Chondrocyte (in vitro differentiated cells): Measurements from ENCODE around the gene APH1B. TPM values are rescaled to one million over a fixed set of nuclear protein-coding genes. Genes with fewer than 3 reads are reported as not detected.
A peak's percentile ranks its signal among the peaks of the same experiment; 100 is the strongest.

Source experiments
- DNase-seq: peaks from one replicate; pipeline ENCODE4 v3.0.0; 2021; ENCODE audit warnings: mixed read lengths, low spot score
- H3K27ac Mint-ChIP-seq: one replicate; pipeline ENCODE4 v1.8.0; 2021; ENCODE audit warnings: mild to moderate bottlenecking, moderate library complexity, mixed read lengths; ENCODE audit not compliant: unreplicated experiment
- H3K27me3 Mint-ChIP-seq: 2 replicates; pipeline ENCODE4 v1.8.0; 2021; ENCODE audit warnings: low read depth, mixed read lengths
- H3K36me3 Mint-ChIP-seq: 2 replicates; pipeline ENCODE4 v1.8.0; 2021; ENCODE audit warnings: low read depth, mixed read lengths
- H3K4me1 Mint-ChIP-seq: 2 replicates; pipeline ENCODE4 v1.8.0; 2021; ENCODE audit warnings: low read depth, mild to moderate bottlenecking, mixed read lengths
- H3K4me3 Mint-ChIP-seq: one replicate; pipeline ENCODE4 v1.8.0; 2021; ENCODE audit warnings: mild to moderate bottlenecking, moderate library complexity, mixed read lengths; ENCODE audit not compliant: unreplicated experiment
- H3K9me3 Mint-ChIP-seq: 2 replicates; pipeline ENCODE4 v1.8.0; 2021; ENCODE audit warnings: low read depth, mixed read lengths
- total RNA-seq: library from RNA; stranded (reverse); gene quantifications from 3 replicates; pipeline ENCODE4 v1.2.1, GENCODE V29; 2021
- TF ChIP-seq, protein P1 (sequence below): fragments of 200-600 bp; sonication (generic); IDR thresholded peaks from 2 replicates; pipeline ENCODE4 v1.5.0; 2021; ENCODE audit warnings: antibody characterized with exemption, mild to moderate bottlenecking, moderate library complexity

Gene APH1B
- total RNA-seq, 1 donor from 2014 or later = 20.1 TPM

DNA sequence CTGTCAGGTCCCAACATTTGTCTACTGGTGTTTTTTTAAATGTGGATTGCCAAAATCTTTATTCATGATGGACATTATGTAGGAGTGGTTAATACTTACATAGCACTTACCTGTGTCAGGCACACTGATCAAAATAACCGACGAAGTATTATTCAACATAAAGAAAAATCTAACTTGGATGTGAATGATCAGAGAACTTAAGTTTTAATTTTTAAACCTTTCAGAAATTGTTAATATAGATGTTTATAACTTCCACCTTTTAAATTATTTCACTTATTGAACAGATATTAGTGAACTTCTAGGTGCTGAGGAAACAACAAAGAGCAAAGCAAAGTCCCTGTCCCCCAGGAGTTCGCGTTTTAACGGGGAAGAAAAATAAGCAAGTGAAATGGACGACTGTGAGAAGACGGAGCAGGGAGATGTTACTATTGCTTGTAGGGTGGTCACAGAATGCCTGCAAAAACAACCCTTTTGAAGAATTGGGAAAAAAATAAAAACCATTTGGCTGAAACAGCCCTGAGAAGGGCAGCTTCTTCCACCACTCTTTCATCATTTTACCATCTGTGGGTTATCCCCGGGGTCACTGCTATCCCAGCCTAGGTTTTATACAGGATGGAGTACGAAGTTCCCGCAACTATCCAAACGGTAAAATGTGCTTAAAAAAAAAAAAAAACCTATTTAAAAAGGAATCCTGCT is 915 bp upstream of the APH1B start:
- Mint-ChIP-seq H3K27ac (peak overlapping the region; percentile 91), H3K27me3 (no peaks in the 10 kb centered on the region), H3K36me3 (peaks cover 2% of the 10 kb centered on the region), H3K4me1 (peaks cover 29% of the 10 kb centered on the region), H3K4me3 (peak overlapping the region; percentile 86), H3K9me3 (no peaks in the 10 kb centered on the region)
- no peak for DNase-seq
- TF ChIP-seq, protein P1, sequence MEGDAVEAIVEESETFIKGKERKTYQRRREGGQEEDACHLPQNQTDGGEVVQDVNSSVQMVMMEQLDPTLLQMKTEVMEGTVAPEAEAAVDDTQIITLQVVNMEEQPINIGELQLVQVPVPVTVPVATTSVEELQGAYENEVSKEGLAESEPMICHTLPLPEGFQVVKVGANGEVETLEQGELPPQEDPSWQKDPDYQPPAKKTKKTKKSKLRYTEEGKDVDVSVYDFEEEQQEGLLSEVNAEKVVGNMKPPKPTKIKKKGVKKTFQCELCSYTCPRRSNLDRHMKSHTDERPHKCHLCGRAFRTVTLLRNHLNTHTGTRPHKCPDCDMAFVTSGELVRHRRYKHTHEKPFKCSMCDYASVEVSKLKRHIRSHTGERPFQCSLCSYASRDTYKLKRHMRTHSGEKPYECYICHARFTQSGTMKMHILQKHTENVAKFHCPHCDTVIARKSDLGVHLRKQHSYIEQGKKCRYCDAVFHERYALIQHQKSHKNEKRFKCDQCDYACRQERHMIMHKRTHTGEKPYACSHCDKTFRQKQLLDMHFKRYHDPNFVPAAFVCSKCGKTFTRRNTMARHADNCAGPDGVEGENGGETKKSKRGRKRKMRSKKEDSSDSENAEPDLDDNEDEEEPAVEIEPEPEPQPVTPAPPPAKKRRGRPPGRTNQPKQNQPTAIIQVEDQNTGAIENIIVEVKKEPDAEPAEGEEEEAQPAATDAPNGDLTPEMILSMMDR = no peak

DNA sequence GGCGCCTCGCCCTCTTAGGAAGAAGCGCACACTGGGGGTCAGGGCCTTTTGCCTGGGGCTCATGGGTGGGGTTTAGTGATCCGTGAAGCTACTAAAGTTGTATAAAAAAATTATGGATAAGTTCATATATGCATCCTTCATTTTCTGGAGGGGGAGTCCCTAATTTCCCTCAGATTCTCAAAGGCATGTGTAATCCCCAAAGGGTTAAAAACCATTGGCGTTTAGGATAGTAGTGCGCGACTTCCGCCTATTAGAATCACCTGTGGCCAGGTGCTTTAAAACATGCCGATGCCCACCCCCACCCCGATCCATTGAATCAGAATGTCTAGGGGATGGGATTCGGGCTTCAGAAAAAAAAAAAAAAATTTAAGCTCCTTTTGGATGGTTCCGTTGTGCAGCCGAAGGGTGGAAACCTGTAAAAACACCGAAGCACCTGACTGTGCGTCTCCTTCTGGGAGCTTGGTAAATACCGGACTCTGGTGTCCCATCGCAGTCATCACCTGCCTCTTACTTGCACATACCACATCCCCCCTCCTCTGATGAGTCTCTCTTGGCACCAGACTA is 570 bp downstream of the APH1B start:
- TF ChIP-seq, protein P1 = no peak
- no peaks in the 10 kb centered on the region for H3K27me3 Mint-ChIP-seq
- no peaks in the 10 kb centered on the region for H3K9me3 Mint-ChIP-seq
- peak overlapping the region; percentile 76 for H3K4me3 Mint-ChIP-seq
- peak overlapping the region; percentile 68 for H3K27ac Mint-ChIP-seq
- peaks cover 2% of the 10 kb centered on the region for H3K36me3 Mint-ChIP-seq
- peaks cover 29% of the 10 kb centered on the region for H3K4me1 Mint-ChIP-seq
- no peak for DNase-seq

DNA sequence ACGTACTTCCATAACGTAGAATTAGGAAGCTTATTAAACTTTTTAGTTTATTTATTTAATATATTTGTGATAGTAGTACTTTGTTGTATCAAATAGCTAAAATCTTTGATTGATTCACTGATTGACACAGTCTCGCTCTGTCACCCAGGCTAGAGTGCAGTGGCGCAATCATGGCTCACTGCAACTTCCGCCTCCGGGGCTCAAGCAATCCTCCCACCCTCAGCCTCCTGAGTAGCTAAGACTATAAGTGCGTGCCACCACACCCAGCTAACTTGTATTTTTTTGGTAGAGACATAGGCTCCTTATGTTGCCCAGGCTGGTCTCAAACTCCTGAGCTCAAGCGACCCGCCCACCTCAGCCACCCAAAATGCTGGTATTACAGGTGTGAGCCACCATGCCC is 5.7 kb downstream of the APH1B start:
- peaks cover 11% of the 10 kb centered on the region for H3K36me3 Mint-ChIP-seq
- H3K4me1 Mint-ChIP-seq = peaks cover 22% of the 10 kb centered on the region
- H3K4me3 Mint-ChIP-seq = no peak overlapping the region
- no peak for DNase-seq
- no peaks in the 10 kb centered on the region for H3K9me3 Mint-ChIP-seq
- H3K27me3 Mint-ChIP-seq = no peaks in the 10 kb centered on the region
- H3K27ac Mint-ChIP-seq = no peak overlapping the region
- TF ChIP-seq, protein P1 = no peak

- peaks cover 17% of the 10 kb centered on the region for H3K4me1 Mint-ChIP-seq
- H3K9me3 Mint-ChIP-seq = no peaks in the 10 kb centered on the region
- no peak overlapping the region for H3K27ac Mint-ChIP-seq
- peaks cover 11% of the 10 kb centered on the region for H3K36me3 Mint-ChIP-seq
- DNase-seq = no peak
- H3K4me3 Mint-ChIP-seq = no peak overlapping the region
- TF ChIP-seq, protein P1 = no peak
- H3K27me3 Mint-ChIP-seq = no peaks in the 10 kb centered on the region
Observed at GRCh38 chr15:63284335-63284734, 6.9 kb downstream of the APH1B start.

- H3K36me3 Mint-ChIP-seq = peaks cover 10% of the 10 kb centered on the region
Observed at GRCh38 chr15:63287109-63287508, 9.7 kb downstream of the APH1B start.

More at GRCh38 chr15:63287109-63287508, 9.7 kb downstream of the APH1B start:
- peaks cover 36% of the 10 kb centered on the region for H3K4me1 Mint-ChIP-seq
- TF ChIP-seq, protein P1 = no peak
- H3K27me3 Mint-ChIP-seq = no peaks in the 10 kb centered on the region
- DNase-seq = no peak
- no peak overlapping the region for H3K4me3 Mint-ChIP-seq
- H3K9me3 Mint-ChIP-seq = peaks cover 2% of the 10 kb centered on the region
- peak overlapping the region; percentile 13 for H3K27ac Mint-ChIP-seq
